ENCODE measurements around the gene FZR1. TPM values are rescaled to one million over a fixed set of nuclear protein-coding genes. Genes with fewer than 3 reads are reported as not detected.

FZR1 gene
- total and polyA plus RNA-seq, 2 of the 4 experiments (the other 2 are of a cell fraction), result 21.5 to 47.8 TPM

GRCh38 chr19:3543150-3544057 lies 37.3 kb downstream of the FZR1 start:
- ATAC-seq (ENCODE audit: low read depth), result no peak
- BruUV-seq (replicated peaks), result no TSS peak
- intact Hi-C loops (cut with micrococcal nuclease), result no loop called here
- TF ChIP-seq CTCF (conservative IDR thresholded peaks at IDR 0.05; ENCODE audit: low read depth, low read length) (no peak), SMC3 (IDR thresholded peaks at IDR 0.05; ENCODE audit: low read depth, low read length) (no peak), NFE2L2 (IDR thresholded peaks at IDR 0.05; ENCODE audit: low read depth, low read length) (no peak), POLR2A (IDR thresholded peaks at IDR 0.05; ENCODE audit: low read depth, low read length) (no peak), RFX5 (IDR thresholded peaks at IDR 0.05; ENCODE audit: low read depth, low read length) (no peak), RCOR1 (IDR thresholded peaks at IDR 0.05; ENCODE audit: insufficient replicate concordance, low read length) (no peak), MXI1 (IDR thresholded peaks at IDR 0.05; ENCODE audit: borderline replicate concordance, low read depth, low read length) (no peak), BHLHE40 (IDR thresholded peaks at IDR 0.05; ENCODE audit: low read depth, low read length) (no peak), MAFK (IDR thresholded peaks at IDR 0.05; ENCODE audit: low read depth, low read length) (no peak), CEBPB (IDR thresholded peaks at IDR 0.05; ENCODE audit: low read depth, low read length) (no peak), FOS (IDR thresholded peaks at IDR 0.05; ENCODE audit: low read depth, low read length) (no peak), RAD21 (IDR thresholded peaks at IDR 0.05; ENCODE audit: low read length) (no peak), MAZ (IDR thresholded peaks at IDR 0.05; ENCODE audit: borderline replicate concordance, low read depth, low read length) (no peak), ELK1 (IDR thresholded peaks at IDR 0.05; ENCODE audit: borderline replicate concordance, low read depth, low read length) (no peak)
- TF ChIP-seq, protein P1, sequence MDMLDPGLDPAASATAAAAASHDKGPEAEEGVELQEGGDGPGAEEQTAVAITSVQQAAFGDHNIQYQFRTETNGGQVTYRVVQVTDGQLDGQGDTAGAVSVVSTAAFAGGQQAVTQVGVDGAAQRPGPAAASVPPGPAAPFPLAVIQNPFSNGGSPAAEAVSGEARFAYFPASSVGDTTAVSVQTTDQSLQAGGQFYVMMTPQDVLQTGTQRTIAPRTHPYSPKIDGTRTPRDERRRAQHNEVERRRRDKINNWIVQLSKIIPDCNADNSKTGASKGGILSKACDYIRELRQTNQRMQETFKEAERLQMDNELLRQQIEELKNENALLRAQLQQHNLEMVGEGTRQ (IDR thresholded peaks at IDR 0.05; ENCODE audit: low read depth, low read length), result no peak

More at GRCh38 chr19:3543150-3544057, 37.3 kb downstream of the FZR1 start:
- Histone ChIP-seq H3K14ac (replicated peaks; ENCODE audit: low read depth, low read length) (no peak overlapping the region), H4K20me1 (ENCODE audit: insufficient read depth, low read length) (peaks cover 36% of the 10 kb centered on the region), H3K56ac (ENCODE audit: extremely low read depth, insufficient read depth, low read length) (no peak overlapping the region), H3K18ac (ENCODE audit: low read depth, low read length) (no peak overlapping the region), H3K4ac (ENCODE audit: low read depth, low read length) (no peak overlapping the region), H3K4me1 (ENCODE audit: control insufficient read depth, insufficient read depth, low read length) (no peaks in the 10 kb centered on the region), H4K91ac (ENCODE audit: insufficient read depth, low read depth, low read length) (no peak overlapping the region), H3K27ac (ENCODE audit: insufficient read depth, low read length) (no peak overlapping the region), H3K9ac (ENCODE audit: low read depth, low read length) (no peak overlapping the region), H3K36me3 (ENCODE audit: control insufficient read depth, insufficient read depth, low read length) (peaks cover 28% of the 10 kb centered on the region), H3K4me3 (ENCODE audit: insufficient read depth, low read depth, low read length) (no peak overlapping the region), H3K79me1 (ENCODE audit: low read depth in 1 of 2, low read length in 2 of 2) (peaks cover 6 to 25% of the 10 kb centered on the region in 2 experiments; a peak in 3 of 4 replicates), H3K23ac (ENCODE audit: low read depth, low read length) (no peak overlapping the region), H3K9me3 (ENCODE audit: control insufficient read depth, insufficient read depth, low read length) (no peaks in the 10 kb centered on the region), H3K27me3 (ENCODE audit: control insufficient read depth, insufficient read depth, low read length) (no peaks in the 10 kb centered on the region), H2BK5ac (ENCODE audit: low read depth, low read length, poor library complexity, severe bottlenecking) (no peak overlapping the region), H2AFZ (replicated peaks; ENCODE audit: low read length, poor library complexity) (no peak overlapping the region), H2AK5ac (ENCODE audit: low read depth, low read length) (no peak overlapping the region), H3K9me1 (ENCODE audit: insufficient read depth, low read length) (no peaks in the 10 kb centered on the region), H4K5ac (ENCODE audit: low read depth, low read length) (no peak overlapping the region), H2BK15ac (ENCODE audit: low read depth, low read length) (no peak overlapping the region), H2BK20ac (ENCODE audit: low read depth, low read length) (no peak overlapping the region), H3K4me2 (ENCODE audit: low read depth, low read length) (no peak overlapping the region), H4K8ac (ENCODE audit: low read depth in 2 of 2, low read length in 2 of 2) (no peak overlapping the region), H2BK120ac (ENCODE audit: low read depth, low read length) (no peak overlapping the region), H2AK9ac (replicated peaks; ENCODE audit: low read depth, low read length, poor library complexity) (no peak overlapping the region)
- DNase-seq, result no peak
- ChIA-PET POLR2A (ENCODE audit: unreplicated experiment) (no interaction called here), CTCF (no interaction called here)
- in situ Hi-C loops (cut with MboI; ENCODE audit: low sequenced_read_pairs) (no loop called here), dilution Hi-C loops (cut with HindIII; ENCODE audit: low sequenced_read_pairs, unreplicated experiment) (no loop called here)
- 87% methylated on average over 18 of the region's 47 CpGs; no CpG with 5 or more reads in 1 of the 2 experiments for WGBS, 2 experiments (ENCODE audit: extremely low coverage in 2 of 2, insufficient read length in 1 of 2)

Measured in IMR-90 (cell line).